Spleen (tissue), 11 donors: Measurements from ENCODE around the gene UBXN11. TPM values are rescaled to one million over a fixed set of nuclear protein-coding genes. Genes with fewer than 3 reads are reported as not detected.
A peak's percentile ranks its signal among the peaks of the same experiment; 100 is the strongest.
"Not testable (repeated sequence)": the region's sequence is repeated elsewhere in the genome, so short reads cannot be mapped to it uniquely, and the experiment has no call there.

Source experiments
- DNase-seq: peaks from one replicate; pipeline ENCODE4 v3.0.0-alpha.2; 2020
- H3K27ac ChIP-seq, 8 donors: fragments of 200-600 bp; sonication (generic) in 7 of 8; 1 replicate in 4 of 8; 2 replicates in 4 of 8; pipeline versions ENCODE4 v1.5.0 to v1.8.0; 2016 to 2021; ENCODE audit warnings: inconsistent platforms in 4 of 8, mild to moderate bottlenecking in 4 of 8, moderate library complexity in 1 of 8
- H3K27me3 ChIP-seq, 7 donors: fragments of 200-600 bp; sonication (generic) in 6 of 7; replicated peaks in 1 of 7; 1 replicate in 4 of 7; 2 replicates in 3 of 7; pipeline versions ENCODE4 v1.5.0 to v1.8.0; 2016 to 2021; ENCODE audit warnings: inconsistent platforms in 3 of 7, mild to moderate bottlenecking in 1 of 7
- H3K36me3 ChIP-seq, 6 donors: fragments of 200-600 bp; sonication (generic) in 5 of 6; 1 replicate in 4 of 6; 2 replicates in 2 of 6; pipeline versions ENCODE4 v1.5.0 to v1.8.0; 2016 to 2021; ENCODE audit warnings: inconsistent platforms in 2 of 6
- H3K4me1 ChIP-seq, 6 donors: fragments of 200-600 bp; sonication (generic) in 5 of 6; 1 replicate in 3 of 6; 2 replicates in 3 of 6; pipeline versions ENCODE4 v1.5.0 to v1.8.0; 2016 to 2021; ENCODE audit warnings: inconsistent platforms in 3 of 6
- H3K4me3 ChIP-seq, 8 donors: fragments of 200-600 bp; sonication (generic) in 7 of 8; 1 replicate in 4 of 8; 2 replicates in 4 of 8; pipeline versions ENCODE4 v1.5.0 to v1.8.0; 2016 to 2021; ENCODE audit warnings: inconsistent platforms in 4 of 8, mild to moderate bottlenecking in 4 of 8, moderate library complexity in 2 of 8
- H3K9me3 ChIP-seq, 8 donors: fragments of 200-600 bp; sonication (generic) in 7 of 8; 1 replicate in 4 of 8; 2 replicates in 4 of 8; pipeline versions ENCODE4 v1.5.0 to v1.8.0; 2016 to 2021; ENCODE audit warnings: inconsistent platforms in 4 of 8
- CTCF ChIP-seq, 11 experiments: fragments of 200-600 bp in 7 of 11; fragments of 450-650 bp in 4 of 11; sonication (generic) in 4 of 11; IDR thresholded peaks in 8 of 11; conservative IDR thresholded peaks in 3 of 11; 1 replicate in 7 of 11; 2 replicates in 4 of 11; pipeline versions ENCODE4 v1.4.0 to v1.8.0; 2016 to 2021; ENCODE audit warnings: antibody characterized with exemption in 11 of 11, inconsistent platforms in 4 of 11, mild to moderate bottlenecking in 1 of 11
- POLR2A ChIP-seq, 3 donors: fragments of 450-650 bp; IDR thresholded peaks; one replicate each; pipeline ENCODE4 v1.5.1; 2017; ENCODE audit warnings: antibody characterized with exemption in 3 of 3, mild to moderate bottlenecking in 1 of 3
- POLR2AphosphoS5 ChIP-seq, 3 donors: sonication (generic); formaldehyde crosslinking; IDR thresholded peaks; one replicate each; pipeline ENCODE4 v1.5.1; 2017; ENCODE audit warnings: antibody characterized with exemption in 3 of 3
- WGBS, 5 donors: extraction: QIAGEN DNeasy Blood & Tissue Kit in 3 of 5; methylation state at CpG; one replicate each; pipeline versions ENCODE4 v1.1.5 to v1.1.7; 2013 to 2018; 5-methylcytosine and 5-hydroxymethylcytosine counted together
- intact Hi-C: fragments of 100-400 bp; cut with DNase I; formaldehyde crosslinking; loops from one replicate; pipeline ENCODE4 v1.15.0; 2023; ENCODE audit warnings: low total_unique reads
- polyA plus RNA-seq, 3 donors: library from polyadenylated mRNA; stranded (reverse); fragments of 200-250 nt; gene quantifications; one replicate each; pipeline ENCODE4 v1.2.1, GENCODE V29; 2013
- total RNA-seq, 7 donors: library from RNA; depleted of rRNA in 3 of 7; stranded (reverse); fragments of >200 nt in 3 of 7; fragmentation: NEBNext Ultra II Directional in 4 of 7; extraction: Animal tissue kit (Norgen Biotek cat#: 25700) in 4 of 7; gene quantifications; one replicate each; pipeline versions ENCODE4 v1.1.0 to v1.2.1, GENCODE V29; 2016 to 2021
- donor health status: healthy with polysubstance abuse.
- donor health status: DM: no; HTN: no; CAD: no; lungs with moderate emphysema.
- donor health status: DM: no; HTN: no; CAD: no.
- donor health status: Bipolar disorder and iron deficiency.
- donor health status: healthy.
- donor health status: DM: no; HTN: no; CAD: no.
- donor health status: DM: yes; HTN: yes; CAD: no.

The UBXN11 gene
- total and polyA plus RNA-seq, 10 donors, result 25.1 to 67.8 (median 49.2) TPM

GRCh38 chr1:26315874-26316850, 9.7 kb upstream of the UBXN11 start:
- Histone ChIP-seq H3K4me3 (peak overlapping the region in 2 of 8 donors; percentile 73 to 85), H3K4me1 (peaks cover 23 to 87% (median 73%) of the 10 kb centered on the region in 6 donors), H3K27me3 (no peaks in the 10 kb centered on the region), H3K27ac (peak overlapping the region; percentile 51 to 92 (median 84)), H3K9me3 (no peaks in the 10 kb centered on the region), H3K36me3 (peaks cover 0 to 15% (median under 1%) of the 10 kb centered on the region in 6 donors)
- no peak for DNase-seq
- intact Hi-C loops, result no loop called here
- TF ChIP-seq CTCF (IDR thresholded peaks at IDR 0.05 in 8 of 11, conservative IDR thresholded peaks at IDR 0.05 in 3 of 11) (no peak), POLR2A (IDR thresholded peaks at IDR 0.05) (no peak), POLR2AphosphoS5 (IDR thresholded peaks at IDR 0.05) (no peak)
- WGBS, 5 donors, result 68 to 73% (median 71%) methylated on average over 8 of the region's 8 CpGs

DNA sequence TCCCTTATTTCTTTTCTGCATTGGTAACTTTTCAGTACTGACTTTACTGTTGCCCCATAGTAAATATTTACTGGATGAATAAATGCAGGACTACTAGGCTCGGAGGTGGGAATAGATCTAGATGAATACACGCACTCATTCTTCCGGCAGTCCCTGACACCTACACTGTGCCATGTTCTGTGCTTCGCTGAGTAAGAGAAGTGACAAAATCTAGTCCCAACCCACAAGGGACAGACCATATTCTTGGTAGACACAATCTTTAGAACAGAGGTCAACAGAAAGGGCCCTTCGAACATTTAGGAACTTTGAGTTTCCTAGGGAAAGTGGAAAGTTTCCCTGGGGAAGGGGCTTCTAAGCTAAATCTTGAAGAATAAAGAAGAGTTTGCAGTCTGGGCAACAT, 8.1 kb upstream of the UBXN11 start:
- peak overlapping the region in 6 of 8 donors; percentile 17 to 92 (median 87) for H3K27ac ChIP-seq
- no peaks in the 10 kb centered on the region for H3K9me3 ChIP-seq
- no peaks in the 10 kb centered on the region for H3K27me3 ChIP-seq
- no peak for DNase-seq
- no peaks in the 10 kb centered on the region for H3K36me3 ChIP-seq
- H3K4me1 ChIP-seq, result peaks cover 16 to 71% (median 56%) of the 10 kb centered on the region in 6 donors
- TF ChIP-seq CTCF (IDR thresholded peaks at IDR 0.05 in 8 of 11, conservative IDR thresholded peaks at IDR 0.05 in 3 of 11) (no peak), POLR2A (IDR thresholded peaks at IDR 0.05) (no peak), POLR2AphosphoS5 (IDR thresholded peaks at IDR 0.05) (no peak)
- H3K4me3 ChIP-seq, result no peak overlapping the region
- intact Hi-C loops, result no loop called here
- WGBS, 5 donors, result 79 to 91% (median 83%) methylated on average over 5 of the region's 5 CpGs

GRCh38 chr1:26307966-26308899, 1.8 kb upstream of the UBXN11 start:
- H3K36me3 ChIP-seq, DNase-seq, H3K27me3 ChIP-seq, intact Hi-C loops, H3K9me3 ChIP-seq: not testable (repeated sequence)
- Histone ChIP-seq H3K4me3 (peak overlapping the region in 1 of 8 donors; percentile 26), H3K4me1 (peaks cover 11 to 65% (median 34%) of the 10 kb centered on the region in 6 donors), H3K27ac (peak overlapping the region; percentile 48 to 92 (median 82))
- 71 to 82% (median 81%) methylated on average over 21 of the region's 21 CpGs for WGBS, 5 donors

- peaks cover 7 to 57% (median 30%) of the 10 kb centered on the region in 6 donors for H3K4me1 ChIP-seq
- no peaks in the 10 kb centered on the region for H3K9me3 ChIP-seq
- H3K27ac ChIP-seq, result peak overlapping the region in 7 of 8 donors; percentile 75 to 92 (median 85)
- TF ChIP-seq CTCF (IDR thresholded peaks at IDR 0.05 in 8 of 11, conservative IDR thresholded peaks at IDR 0.05 in 3 of 11), result no peak
- DNase-seq, result no peak
- intact Hi-C loops, result no loop called here
- no peaks in the 10 kb centered on the region for H3K36me3 ChIP-seq
- H3K4me3 ChIP-seq, result peak overlapping the region in 3 of 8 donors; percentile 73 to 98 (median 97)
- 25 to 32% (median 29%) methylated on average over 6 of the region's 6 CpGs for WGBS, 5 donors
- no peaks in the 10 kb centered on the region for H3K27me3 ChIP-seq
Measured at GRCh38 chr1:26307363-26307781, 936 bp upstream of the UBXN11 start.
